HG02678 (cell line): ENCODE data around the gene GPX3.

Experiments used
- ATAC-seq: cut with Tn5 transposase; IDR thresholded peaks from one replicate; pipeline ENCODE4 v1.9.1; 2021; ENCODE audit warnings: mild to moderate bottlenecking, moderate library complexity; ENCODE audit not compliant: unreplicated experiment

GPX3 gene

DNA sequence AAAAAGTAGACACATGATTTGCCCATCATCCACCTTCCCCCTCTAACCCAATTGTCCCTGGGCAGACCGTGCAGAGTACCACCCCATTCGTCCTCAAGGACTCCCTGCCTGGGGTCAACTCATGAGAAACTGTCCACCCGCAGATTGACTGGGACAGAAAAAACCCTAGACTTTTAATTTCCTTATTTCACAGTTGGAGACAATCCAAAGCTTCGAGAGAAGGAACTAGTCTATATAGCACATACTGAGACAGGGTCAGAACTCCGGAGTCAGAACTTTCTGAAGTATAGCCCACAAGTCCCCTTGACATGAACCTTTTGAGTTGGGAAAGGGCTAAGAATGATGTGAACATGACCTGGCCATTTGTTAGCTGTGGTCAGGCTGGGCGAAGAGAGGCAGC, 7.5 kb upstream of the GPX3 start:
- no peak for ATAC-seq

GRCh38 chr5:151014680-151015343, 5.6 kb upstream of the GPX3 start:
- no peak for ATAC-seq

DNA sequence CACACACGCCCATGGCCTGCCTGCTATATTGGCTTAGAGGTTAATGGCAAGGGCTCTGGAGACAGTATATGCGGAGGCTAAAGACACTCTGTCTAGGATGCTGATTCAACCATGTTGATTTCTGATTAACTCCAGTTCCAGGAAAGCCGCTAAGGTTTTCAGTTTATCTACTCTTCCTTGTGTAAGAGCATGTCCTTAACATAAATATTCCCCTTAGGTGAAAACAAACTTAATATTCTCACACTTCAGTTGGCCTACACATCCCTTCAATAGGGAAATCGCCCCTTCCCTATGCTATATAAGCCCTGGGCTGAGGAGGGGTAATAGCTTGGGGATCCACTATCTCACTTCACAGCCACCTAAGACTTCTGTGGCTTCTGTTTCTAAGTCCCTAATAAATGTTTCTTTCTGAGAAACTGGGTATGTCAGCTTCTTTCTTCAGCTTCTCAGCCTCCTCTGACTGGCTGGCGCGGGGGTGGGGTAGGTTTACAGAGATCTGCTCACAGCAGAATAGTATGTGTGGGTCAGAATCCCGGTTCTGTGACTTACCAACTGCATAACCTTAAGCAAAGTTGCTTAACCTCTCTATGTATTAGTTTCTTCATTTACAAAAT, 4.3 kb upstream of the GPX3 start:
- no peak for ATAC-seq

- no peak for ATAC-seq
Measured at GRCh38 chr5:151016700-151017099, 3.7 kb upstream of the GPX3 start.

DNA sequence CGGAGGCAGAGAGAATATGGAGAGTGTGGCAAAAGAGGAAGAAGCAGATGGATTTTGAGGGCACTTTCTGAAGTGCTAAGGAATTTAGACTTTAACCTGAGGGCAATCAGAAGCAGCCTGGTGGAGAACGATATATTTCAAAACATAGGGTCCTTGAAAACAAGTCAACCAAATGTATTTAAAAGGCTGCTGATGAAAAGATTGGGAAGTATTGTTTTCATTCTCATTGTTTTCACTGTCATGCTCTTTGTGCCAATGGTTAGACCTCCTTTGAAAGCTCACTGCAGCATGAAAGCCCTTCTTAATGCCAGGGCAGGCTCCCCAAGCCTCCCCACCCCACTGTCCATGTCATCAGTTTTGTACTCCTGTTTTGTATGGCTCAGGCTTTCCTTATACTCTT, 2.5 kb upstream of the GPX3 start:
- no peak for ATAC-seq

DNA sequence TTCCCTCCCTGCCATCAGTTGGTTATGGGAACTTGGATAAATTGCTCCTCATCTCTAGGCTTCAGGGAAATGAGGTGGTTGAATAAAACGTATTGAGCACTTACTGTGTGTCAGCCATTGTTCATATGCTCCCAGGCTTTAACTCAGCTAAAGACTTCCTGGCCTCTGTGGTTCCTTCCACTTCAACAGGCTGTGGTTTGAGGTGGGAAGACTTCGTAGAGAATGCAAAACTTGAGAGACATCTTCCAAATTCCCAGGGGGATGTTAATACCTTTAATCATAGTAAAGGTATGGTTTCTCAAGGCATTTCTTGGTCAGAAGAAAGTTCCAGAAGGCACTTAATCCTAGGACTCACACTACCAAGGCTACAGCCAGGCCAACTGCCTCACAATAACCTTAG, 1.5 kb upstream of the GPX3 start:
- no peak for ATAC-seq

DNA sequence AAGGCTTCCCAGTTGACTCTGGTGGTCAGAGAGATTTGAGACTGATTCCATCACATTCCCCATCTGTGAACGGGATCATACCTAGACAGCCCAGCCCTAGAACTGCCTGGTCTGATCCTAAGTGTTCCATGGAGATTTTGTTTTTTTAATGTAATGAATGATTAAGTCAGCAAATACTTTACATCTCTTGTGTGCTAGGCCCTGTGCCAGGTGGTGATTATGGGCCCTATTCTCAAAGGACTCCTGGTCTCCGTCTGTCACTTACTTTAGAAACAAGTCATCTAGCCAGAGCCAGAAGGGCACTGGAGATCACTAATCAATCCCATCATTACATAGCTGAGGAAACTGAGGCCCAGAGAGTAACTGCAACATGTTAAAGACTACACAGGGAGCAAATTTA, 1.1 kb upstream of the GPX3 start:
- no peak for ATAC-seq

GRCh38 chr5:151021746-151022145, 1.4 kb downstream of the GPX3 start:
- no peak for ATAC-seq

DNA sequence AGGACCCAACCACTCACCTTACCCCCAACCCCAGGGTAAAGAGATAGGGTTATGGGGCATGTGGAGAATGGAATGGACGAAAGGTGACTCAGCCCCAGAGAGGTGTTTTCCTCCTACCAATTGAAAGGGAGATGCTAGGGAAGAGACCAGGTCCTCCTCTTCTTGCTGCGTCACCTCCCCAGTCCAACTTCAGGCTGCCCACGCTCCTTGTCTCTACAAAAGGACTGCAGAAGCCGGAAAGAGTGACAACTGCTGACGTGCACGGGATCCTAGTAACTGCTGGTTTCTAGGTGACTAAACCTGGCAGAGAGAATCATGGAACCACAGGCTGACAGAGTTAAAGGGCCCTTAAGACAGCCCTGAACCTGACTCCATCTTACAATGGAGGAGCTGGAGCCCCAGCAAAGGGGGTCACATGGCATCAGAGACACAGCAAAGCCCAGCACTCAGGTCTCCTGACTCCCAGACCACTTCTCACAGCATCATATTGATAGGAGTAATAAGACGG, 2.2 kb downstream of the GPX3 start:
- ATAC-seq: no peak

DNA sequence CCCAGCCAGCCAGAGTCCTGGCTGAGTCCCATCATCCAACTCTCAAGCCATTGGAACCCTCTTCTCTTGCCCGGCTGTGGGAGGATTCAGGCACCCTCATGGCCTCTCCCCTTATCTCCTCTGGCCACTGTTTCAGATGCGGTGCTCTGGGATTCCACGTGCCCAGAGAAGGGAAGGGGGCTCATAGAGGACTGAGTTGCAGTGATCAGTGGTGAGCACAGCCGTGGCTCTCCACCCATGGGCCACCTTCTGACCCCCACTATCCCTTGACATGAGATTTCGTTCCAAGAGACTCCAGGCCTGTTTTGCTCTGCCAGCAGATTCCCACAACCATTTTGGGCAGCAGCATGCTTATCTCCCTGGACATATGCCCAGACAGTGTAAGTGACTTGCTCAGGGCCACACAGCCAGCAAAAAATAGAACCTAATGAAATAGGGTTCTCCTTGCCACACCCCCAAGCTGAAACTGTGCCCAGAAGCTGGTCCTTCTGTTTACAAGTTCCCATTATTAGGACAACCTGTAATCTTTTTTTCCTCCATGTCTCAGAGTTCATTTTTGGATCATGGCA, 2.7 kb downstream of the GPX3 start:
- no peak for ATAC-seq

DNA sequence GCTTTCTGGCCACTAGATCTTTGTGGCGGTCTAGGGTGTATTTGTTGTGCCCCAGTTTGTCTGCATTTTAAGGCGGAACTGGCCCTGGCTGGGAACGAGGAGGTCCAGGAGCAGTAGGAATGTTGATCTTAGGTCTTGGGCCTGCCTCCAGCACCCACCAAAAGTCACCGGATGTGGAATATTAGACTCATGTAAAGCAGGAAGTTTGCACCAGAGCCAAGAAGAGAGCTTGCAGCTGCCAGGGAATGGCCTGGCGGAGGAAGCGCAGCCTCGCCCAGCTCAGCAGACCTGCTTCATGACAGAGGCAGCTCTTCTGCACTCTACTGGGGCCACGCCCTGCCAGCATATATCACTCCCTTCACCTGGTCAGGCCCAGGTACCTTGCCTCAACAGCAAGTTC, 3.3 kb downstream of the GPX3 start:
- ATAC-seq: no peak

DNA sequence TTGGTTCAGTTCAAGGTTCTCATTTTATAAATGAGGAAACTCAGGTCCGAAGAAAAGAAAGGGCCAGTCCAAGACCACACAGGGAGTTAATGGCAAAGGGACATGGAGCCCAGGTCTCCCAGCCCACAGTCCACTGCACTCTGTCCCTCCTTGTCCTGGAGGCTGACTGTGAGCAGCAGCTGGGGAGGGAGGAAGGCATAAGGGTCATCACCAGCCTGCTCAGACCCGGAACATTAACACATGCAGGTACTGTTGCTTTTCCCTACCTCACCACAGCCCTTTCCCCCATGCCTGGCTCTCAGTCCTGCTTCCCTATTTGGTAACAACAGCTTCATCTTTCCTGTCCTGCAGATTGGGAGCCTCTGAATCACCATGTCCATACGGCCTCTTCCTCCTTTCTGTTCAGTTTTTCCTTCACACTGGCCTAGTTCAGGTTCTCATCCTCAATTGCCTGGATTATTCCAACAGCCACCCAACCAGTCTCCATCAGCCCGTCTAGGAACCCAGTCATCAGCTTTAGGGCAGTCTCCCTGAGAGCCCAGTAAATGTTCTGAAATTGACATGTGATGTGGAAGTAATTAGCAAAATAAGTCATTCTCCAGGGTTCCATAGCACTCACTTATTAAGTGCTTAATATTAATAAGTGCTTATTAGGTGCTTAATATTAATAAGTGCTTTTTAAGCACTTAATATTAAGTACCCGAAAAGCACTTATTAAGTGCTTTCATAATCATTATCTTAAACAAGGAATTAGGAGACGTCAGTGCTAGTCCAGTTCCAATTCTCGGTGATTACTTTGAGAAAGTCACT, 4.3 kb downstream of the GPX3 start:
- ATAC-seq: no peak

GRCh38 chr5:151025250-151025606, 4.8 kb downstream of the GPX3 start:
- ATAC-seq: no peak

- no peak for ATAC-seq
Measured at GRCh38 chr5:151026088-151026487, 5.7 kb downstream of the GPX3 start.

GRCh38 chr5:151026679-151027078, 6.3 kb downstream of the GPX3 start:
- no peak for ATAC-seq

GRCh38 chr5:151027961-151028479, 7.6 kb downstream of the GPX3 start:
- ATAC-seq: no peak

- ATAC-seq: no peak
Measured at GRCh38 chr5:151028717-151029116, 8.3 kb downstream of the GPX3 start.

DNA sequence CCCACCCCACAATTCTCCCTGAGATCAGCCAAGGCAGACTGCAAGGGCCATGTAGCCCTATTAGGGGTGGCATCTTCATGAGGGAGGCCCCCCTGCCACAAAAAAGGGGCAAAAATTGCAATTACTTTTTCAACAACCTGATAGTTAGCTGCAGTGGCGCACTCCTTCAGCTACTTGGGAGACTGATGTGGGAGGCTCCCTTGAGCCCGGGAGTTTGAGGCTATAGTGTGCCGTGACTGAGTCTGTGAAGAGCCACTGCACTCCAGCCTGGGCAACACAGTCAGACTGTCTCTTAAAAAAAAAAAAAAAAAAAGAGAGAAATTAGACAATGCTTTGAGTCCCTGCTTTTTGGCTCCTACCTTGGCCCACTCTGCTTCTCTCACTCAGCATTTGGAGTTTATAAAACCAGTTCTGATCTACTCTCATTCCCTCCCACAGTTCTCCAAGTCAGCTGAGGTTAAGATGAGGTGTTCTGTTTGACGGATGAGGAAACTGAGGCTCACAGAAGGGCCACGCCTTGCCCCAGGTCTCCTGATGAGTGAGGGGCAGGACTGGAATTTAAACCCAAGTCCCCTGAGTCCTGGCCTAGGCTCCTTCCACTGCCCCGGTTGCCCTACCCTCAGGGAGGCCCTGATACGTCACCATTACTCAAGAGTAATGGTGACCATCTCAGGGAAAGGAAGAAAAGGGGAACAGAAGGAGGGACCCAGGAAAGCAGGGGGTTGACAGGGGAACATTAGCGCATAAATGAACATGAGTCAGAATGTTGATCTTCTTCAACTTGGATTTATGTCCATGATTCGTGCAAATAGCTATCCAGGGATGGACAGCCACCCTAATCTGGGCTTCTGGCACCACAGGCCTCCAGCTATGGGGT, 9.0 kb downstream of the GPX3 start:
- ATAC-seq: no peak

DNA sequence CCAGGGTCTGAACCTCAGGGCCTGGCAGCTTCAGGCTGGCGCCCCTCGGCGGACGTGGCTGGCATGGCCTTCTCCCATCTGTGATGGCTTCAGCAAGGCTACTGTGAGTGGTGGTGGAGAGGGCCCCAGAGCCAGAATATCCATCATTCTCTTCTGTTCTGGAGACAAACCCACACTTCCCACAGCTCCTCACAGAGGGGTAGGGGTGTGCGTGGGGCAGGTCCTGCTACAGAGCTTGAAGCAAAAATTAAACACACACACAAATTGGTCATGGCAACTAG, 9.6 kb downstream of the GPX3 start:
- ATAC-seq: no peak

DNA sequence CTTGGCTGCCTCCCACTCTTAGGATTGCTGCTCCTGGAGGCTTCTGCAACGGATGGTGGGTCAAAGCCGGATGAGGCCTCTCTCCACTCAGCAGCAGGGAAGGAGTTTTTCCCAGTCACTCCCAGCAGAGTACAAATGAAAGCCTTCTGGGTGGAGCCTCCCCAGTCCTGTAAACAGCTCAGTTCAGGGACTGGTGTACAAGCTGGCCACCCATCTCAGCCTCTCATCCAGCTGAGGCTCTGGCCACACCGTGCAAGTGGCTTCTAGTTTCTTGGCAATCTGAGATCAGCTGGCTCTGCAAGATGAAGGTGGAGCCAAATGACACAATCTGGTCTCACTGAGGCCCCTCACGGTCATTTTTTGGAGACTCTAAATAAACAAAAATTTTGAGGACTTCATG, 10.0 kb downstream of the GPX3 start:
- ATAC-seq: no peak

DNA sequence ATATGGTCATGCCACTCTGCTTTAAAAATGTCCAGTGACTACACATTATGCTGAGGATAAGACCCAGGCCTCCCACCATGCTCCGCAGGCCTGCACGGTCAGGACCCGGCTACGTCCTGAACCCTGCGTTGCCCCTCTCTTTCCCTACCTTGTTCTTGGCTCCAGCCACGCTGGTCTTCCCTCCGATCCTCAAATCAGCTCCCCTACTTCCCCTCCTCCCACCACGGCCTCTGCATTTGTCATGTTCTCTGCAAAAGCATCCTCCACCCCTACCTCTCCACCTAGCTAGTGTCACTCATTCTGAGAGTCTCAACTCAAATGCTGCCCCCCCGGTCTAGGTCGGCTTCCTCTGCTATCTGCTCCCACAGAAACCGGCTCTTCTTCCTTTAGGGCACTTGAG, 11.2 kb downstream of the GPX3 start:
- no peak for ATAC-seq
